ENCODE results near the gene RFX3.

Gene RFX3

DNA sequence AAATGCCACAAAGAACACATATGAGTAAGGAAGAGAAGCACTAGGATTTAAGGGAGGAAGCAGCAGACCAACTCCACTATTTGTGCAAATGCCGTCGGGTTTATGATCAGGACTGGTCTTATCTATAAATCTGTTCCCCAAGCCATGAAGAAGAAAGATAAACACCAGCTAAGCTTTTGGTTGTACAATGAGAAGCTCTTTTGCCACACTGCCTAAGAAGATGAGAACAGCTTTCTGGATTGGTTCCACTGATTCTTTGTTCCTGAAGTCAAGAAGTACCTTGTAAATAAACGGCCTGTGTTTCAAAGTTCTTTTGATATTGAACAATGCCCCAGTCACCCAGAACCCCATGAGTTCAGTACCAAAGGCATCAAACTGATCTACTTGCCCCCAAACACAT, 93.9 kb downstream of the RFX3 start:
- no peak for DNase-seq

DNA sequence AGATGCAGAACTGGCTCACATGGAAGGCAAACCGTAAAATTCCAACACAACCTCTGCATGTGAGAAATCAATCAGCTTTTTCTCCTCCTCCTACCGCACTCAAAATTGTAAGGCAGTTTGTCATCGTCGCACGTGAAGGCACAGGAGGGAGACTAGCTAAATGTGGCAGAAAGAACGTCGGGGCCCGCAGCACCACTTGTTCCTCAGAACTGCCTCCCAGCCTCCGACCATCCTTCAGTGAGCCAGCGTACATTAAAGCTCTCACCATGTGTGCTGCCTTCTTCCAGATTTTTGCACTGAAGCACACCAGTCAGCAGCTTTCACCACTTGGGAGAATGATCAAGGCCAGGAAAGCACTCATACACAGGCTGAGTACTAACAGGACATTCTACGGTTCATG, 105.9 kb downstream of the RFX3 start:
- DNase-seq, result no peak

DNA sequence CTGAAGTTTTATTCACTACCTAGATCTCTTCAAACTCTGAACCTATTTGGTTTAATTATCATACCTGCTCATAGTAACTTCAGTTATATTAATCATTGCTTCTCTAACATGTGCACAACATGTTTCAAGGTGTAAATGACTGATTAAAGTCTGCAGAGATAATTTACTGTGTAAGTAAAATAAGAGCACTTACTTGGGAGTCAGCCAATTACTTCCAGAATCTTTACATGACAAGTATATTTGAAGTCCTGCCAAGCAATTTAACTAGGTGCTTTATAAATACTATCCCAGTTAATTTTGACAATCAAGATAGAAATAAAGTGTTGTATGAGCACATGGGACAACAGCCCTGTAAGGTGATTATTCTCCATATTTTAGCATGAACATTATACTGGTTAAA, 109.9 kb downstream of the RFX3 start:
- no peak for DNase-seq

DNA sequence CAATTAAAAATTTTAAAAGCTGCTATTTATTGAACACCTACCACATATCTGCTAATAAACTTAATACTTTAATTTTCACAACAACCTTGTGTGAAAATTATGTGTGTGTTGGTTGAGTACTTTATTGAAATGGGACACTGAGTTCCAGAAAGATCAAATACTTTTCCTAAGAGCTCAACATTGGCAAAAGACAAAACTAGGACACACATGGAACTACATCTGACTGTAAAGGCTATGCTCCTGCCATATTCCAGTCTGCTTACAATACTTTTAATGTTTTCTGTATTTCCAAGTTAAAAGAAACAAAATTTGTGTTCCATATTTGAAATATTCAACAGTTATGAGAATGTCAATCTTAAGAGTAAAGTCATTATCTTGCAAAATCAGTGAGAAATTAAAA, 111.8 kb downstream of the RFX3 start:
- no peak for DNase-seq

DNA sequence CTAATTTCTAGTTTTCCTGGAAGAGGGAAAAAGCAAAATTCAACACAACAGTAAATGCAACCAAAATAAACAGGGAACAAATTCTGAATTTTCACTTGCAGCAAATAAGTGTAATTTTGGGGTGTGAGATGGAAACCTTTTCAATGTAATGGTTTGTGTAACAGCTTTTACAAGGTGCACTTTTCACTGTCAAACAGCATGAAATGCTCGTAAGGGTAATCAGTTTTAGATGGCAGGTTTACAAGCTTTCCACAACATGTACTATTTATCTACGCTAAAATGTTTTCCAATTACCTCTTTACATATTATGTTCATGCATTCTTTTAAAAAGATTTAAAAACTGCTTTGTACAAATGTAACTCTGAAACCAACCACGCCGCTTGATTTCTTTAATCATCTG, 115.3 kb downstream of the RFX3 start:
- DNase-seq, result no peak

DNA sequence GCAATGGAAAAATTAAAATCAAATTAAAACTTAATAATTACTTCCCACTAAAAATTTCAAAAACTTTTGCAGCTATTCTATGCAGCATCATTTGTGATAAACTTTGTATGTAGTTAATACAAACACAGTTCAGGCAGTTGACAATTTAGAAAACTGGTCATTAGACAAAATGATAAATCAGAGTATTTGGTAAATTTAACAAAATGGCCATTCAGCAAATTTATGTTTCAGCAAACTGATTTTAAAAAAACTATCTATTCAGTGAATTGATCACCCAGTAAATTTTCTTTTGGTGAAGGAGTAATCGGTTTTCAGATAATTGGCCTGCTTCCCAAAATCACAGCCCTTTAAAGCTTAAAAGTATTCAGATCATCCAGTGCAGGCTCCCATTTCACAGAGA, 116.3 kb downstream of the RFX3 start:
- no peak for DNase-seq

DNA sequence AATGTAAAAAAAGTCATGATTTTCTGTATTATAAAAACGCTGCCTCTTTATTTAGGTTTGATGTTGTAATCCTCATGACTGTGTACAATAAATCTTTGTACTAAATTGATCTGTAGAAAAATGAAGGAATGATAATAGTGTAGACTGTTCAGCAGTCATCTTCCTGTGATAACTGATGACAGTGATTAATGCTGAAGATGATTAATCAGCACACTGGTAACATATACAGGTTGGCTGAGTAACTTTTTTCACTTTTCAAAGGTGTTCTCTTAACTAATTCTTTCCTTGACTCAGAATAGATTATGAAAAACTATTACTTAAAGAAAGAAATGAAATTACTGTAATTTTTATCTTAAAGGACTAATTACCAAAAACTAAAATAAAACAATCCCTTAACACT, 122.5 kb downstream of the RFX3 start:
- no peak for DNase-seq

DNA sequence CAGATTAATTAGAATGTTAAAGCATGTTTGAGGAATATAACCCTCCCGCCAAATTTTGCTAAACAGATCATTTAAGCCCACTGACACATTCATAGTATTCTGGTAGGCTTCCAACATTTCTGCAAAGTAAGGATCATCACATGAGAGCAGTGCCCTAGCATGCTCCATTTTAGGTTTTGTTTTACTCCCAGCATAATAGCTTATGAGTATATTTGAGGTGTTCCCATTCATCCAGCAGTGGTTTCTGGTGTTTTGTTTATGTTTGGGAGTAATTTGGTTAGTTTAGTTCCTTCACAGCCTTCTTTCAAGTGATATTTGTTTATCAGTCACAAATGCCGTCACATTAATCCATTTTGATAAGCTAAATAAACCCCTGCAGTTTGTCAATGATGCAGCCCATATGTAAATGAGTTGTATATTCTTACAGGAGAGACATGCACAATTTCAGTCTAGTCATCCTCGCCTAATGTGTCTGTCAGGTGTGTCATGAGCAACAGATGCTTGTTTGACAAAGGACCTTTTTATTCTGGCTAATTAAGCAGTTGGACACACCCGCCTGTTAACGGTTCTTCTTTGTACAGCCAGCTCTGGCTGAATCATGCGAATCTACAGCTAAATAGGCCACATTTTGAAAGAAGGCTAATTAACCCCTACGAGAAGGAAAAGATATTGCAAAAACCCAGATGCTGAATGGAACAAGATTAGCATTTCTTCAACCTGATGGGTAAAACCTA, 124.4 kb downstream of the RFX3 start:
- DNase-seq, result no peak

DNA sequence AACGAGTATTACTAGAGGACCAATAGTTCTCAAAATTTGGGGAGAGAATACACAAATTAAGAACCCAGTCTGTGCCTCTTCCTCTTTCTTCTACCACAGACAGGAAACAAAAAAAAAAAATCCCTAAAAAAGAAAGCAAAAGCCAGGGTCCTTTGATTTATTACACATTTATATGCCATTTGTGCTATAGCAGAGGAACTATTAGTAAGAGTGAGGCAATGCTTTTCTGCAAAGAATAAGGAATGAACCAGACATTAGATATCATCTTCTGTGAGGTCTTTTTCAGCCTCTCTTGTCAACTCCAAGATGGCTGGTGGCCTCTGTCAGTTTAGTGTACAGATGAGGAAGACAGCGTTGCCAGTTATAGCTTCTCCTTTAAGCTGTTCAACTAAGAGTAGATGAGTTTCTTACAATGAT, 127.6 kb downstream of the RFX3 start:
- peak; percentile 78 for DNase-seq

DNA sequence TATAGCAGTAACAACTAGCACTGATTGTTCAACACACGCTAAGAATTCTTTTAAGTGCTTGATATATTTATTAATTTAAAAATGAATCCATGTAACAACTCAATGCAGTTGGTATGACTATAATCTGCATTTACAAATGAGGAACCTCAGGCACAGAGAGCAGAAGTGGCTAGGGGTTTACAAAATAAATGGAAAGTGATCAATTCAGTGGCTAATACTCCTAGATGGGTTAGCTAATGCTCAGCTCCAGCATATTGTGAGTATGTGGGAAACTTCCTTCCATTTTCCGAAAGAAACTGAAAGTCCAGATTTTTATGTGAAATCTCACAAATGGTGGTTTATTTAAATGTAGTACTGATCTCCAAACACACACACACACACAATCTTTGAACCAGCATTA, 128.0 kb downstream of the RFX3 start:
- peak; percentile 58 for DNase-seq

DNA sequence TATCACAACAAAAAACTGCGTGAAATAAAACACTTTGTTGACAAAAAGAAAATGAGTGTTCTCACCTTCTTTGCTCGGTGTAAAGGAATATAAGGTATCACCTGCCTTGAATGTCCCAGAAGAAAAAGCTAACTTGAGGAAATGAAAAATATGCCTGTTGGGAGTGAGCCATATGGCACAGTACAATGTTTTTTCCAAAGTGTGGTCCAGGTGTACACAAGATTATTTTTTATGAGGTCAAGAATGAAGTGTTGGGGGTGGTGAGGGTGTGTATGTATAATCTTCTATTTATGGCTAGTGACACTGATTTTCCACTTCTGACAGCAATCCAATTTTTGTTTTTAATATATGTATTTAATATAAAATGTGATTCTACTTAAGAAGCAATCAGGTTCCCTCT, 134.4 kb downstream of the RFX3 start:
- DNase-seq, result no peak

DNA sequence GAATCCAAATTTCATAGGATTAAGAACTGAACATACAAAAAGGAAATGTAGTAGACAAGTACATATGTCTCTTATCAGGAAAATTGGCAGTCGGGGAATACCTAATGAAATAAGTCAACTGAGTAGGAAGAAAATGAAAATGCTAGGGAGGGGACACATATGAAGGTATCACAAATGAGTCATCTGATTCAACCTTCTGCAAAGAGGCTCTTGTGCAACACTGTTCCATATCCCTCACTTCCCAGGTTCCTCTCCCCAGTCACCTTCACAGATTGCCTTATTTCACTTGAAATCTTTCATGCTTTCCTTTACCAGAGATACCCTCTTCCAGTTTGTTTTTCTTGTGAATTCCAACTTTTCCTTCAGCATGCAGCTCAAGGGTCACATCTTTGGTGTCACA, 139.0 kb downstream of the RFX3 start:
- no peak for DNase-seq

DNA sequence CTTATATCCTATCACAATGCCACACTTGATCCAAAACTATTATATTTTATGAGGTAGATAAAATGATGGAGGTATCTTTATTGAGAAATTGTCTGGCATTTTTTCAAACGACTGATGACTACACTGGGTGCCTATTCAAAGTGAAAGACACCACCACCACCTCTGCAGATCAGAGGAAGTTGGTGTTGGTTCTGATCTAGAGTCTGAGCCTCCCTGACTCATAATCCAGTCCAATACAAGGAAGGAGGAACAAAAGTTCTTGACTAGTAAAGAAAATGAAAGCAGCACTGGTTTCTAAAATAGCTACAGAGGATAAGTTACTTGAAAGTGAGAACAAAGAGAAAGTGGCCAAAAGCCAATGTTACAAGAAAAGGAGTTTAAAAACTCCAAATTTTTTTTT, 139.9 kb downstream of the RFX3 start:
- peak; percentile 90 for DNase-seq

DNA sequence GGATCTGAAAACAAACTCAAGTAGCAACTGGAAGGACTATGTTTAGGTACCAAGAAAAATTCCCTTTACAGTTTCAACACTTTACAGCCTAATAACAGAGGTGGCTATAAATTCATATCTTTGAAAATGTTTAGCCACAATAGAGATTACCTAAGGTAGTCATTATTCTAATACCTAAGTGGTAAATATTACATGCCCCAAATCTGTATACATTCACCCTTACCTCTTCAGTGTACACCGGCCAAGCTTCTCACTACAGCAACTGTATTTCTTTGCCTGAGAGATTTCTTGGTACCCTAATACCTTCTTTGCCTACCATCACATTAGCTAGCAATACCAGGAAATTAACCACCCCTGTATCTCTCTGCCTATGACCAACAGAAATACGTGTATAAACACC, 154.0 kb downstream of the RFX3 start:
- no peak for DNase-seq

DNA sequence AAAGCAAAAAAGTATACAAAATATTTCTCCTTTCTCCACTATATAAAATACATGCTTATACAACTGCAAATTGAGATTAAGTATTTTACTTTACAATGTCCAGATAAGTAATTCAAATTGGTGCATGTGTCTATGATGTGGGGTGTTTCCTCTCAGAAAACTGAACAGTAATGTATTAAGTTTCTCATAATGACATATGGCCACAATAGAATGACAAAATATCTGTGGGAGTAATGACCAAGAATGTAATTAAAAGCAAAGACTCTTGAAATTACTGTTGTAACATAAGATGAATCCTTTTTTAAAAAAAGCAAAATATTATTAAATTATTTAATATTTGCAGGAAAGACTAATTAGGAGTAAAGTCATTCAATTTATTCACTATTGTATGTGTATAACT, 155.1 kb downstream of the RFX3 start:
- DNase-seq, result no peak

DNA sequence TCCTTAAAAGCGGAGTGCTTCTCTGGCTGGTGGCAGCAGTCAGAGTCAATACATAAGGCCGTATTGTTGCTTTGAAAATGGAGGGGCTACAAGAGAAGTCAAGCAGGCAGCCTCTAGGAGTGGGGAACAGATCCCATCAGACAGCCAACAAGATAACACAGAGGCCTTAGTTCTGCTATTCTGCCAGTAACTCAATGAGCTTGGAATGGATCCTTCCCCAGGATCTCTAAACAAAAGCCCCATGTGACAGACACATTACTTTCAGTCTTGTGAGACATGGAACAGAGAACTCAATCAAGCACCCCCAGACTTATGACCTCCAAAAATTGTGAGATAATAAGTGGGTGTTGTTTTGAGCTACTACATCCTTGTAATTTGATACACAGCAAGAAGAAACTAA, 158.6 kb downstream of the RFX3 start:
- DNase-seq, result no peak

DNA sequence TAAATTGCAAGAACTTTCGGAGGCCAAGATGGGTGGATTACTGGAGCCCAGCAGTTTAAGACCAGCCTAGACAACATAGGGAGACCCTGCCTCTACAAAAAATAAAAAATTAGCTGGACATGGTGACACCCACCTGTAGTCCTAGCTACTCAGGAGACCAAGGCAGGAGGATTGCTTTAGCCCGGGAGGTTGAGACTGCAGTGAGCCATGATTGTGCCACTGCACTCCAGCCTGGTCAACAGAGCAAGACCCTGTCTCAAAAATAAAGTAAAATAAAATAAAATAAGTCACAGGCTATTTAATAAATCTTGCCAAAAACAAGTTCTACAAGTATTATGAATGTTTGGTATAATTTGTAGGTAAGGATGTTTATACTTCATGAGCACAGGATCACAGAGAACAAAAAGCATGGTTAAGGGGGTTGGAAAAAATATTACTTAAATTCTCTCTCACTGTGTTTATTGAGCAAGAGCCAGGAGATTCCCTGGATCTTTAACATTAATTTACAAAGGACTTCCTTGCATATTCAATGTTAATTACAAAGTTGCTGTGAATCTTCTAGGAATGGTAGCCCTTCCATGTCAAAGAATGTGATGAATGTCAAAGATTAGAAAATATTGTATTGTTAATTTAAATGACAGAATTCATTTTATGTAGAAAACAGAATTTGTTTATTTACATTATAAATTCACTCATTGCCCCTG, 164.0 kb downstream of the RFX3 start:
- DNase-seq, result no peak

DNA sequence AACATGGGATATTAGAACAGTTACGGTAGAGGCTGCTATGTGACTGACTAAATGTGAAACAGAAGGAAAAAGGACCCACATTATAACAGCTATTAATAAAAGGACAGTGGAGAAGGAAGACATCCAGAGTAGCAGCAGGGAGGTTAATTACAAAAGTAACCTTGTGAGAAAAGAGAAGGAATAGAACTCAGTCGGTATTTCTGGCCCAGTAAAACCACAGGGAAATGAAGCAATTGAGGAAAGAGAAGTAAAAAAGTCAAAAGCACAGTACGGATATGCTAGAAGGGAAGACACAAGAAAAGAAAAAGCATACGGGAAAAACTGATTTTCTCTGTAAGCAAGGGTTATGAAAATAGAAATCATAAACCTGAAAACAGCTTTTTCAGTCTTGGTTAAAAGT, 164.7 kb downstream of the RFX3 start:
- DNase-seq, result peak; percentile 59

DNA sequence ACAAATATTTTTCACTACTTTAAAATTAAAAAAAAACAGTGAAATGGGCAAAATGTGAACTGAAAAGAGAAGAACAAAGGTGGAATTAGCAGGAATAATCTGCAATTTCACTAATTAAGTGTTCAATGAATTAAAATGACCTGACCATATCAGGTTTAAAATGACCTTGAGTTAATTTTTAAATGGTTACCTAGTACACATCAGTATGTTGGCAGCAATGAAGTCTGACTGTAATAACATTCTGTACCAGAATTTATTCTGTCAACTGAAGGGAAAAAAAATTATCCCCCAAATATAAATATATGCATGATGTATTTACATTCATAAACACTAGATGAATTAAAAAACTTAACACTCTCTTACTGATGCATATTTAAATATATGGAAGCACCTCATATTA, 165.6 kb downstream of the RFX3 start:
- DNase-seq, result no peak

DNA sequence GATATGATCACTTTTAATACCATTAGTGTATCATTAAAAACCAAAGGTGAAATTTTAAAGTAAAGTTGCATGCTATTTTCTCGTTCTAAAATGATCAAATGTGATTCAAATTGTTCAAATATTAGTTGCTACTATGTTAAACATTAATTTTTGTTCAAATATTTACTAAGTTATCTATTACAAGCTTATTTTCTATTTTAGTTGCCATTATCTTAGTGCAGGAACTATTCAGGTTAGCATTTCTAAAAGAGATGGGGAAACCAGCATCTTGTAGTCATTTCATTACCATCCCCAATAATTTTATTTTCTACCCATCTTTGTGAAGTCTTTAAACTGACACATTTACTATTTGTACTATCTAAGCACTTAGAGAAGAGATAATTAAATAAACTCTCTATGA, 166.0 kb downstream of the RFX3 start:
- DNase-seq, result no peak

DNA sequence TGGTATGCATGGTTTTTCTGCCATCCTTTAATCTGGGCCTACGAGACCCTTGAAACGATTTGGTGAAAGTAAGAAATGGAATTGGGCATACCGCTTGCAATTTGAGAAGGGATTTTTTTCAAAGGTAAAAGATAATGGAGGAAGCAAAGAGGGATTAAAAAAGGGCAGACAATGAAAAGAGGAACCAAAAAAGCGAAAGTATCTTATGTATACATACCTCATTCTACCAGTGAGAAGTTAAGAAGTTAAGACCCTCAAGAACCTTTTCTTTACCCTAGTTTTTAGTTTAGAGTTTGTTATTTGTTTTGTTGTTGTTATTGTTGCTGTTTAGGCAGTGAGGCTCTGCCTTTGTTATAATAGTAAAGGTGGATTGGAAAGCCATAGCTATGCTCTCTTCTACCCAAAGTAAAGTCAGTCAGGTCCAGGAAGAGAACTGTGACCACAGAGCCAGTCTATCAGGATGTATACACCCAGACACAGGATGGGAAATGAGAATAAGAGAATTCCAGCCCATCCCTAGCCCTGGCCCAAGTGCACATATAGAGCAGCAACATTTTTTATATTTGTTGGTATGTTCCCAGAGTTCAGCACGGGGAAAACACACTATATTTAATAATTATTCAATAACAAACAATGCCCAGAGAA, 166.6 kb downstream of the RFX3 start:
- no peak for DNase-seq

DNA sequence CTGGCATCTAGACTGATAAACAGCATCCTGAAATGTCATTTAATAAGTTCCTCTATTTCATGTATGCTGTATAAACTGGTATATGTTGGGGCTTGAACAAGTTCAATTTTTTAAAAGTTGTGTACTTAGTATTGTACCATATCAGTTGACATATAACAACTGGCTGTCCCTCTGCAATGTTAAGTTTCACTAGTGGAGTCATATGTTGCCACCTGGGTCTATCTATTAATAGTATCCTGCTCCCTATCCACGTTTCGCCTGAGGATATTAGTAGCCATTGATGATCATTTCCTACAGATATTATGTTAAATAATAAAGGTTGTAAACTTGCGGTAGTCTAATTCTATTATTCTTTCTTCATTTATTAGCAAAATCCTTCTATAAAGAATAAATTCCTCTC, 177.6 kb downstream of the RFX3 start:
- no peak for DNase-seq

DNA sequence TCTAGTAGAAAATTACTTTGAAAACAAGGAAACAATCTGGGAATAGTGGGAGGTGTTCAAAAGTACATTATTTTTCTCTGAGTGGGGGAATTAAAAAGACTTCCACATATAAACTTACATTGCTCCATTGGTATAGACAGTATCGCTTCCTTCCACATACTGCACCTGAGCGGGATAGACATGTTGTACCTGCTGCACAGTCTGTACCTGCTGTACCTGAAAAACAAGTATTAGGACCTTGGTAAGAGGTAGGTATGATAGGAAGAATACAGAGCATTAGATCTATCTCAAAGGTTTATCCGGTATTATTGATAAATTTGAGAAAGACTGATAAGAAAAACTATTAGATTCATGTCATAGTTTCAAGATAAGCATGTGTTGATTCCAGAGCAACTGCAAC, 179.3 kb downstream of the RFX3 start:
- DNase-seq, result no peak

DNA sequence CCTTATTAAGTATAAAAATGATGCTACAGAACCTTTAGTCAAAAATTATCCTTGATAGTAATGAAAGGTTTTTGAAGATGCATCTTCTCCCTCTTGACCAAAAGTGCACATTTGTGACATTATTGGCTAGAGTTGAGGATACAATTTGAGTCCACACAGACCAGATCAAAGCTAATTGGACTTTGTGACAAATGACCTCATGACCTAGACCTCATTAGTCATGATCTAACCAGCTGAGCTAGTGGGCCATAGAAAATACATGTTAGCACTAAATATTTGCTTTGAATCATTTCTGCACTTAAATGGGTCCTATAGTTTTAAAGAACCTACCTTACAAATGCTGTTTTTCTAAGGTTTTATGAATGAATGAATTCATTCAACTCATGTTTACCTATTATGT, 182.1 kb downstream of the RFX3 start:
- no peak for DNase-seq
